GM04504 (cell line): ENCODE measurements around the gene ZNF513.

Experiments
- DNase-seq: peaks from one replicate; pipeline ENCODE4 v3.0.0-alpha.2; 2012; ENCODE audit warnings: low read depth

Gene ZNF513

GRCh38 chr2:27381577-27382181 lies 1.1 kb upstream of the ZNF513 start:
- no peak for DNase-seq

- DNase-seq, result no peak
Observed at GRCh38 chr2:27379836-27380625, 503 bp downstream of the ZNF513 start.

GRCh38 chr2:27379383-27379835 lies 1.1 kb downstream of the ZNF513 start:
- no peak for DNase-seq

- DNase-seq, result no peak
Observed at GRCh38 chr2:27378809-27379290, 1.7 kb downstream of the ZNF513 start.

DNA sequence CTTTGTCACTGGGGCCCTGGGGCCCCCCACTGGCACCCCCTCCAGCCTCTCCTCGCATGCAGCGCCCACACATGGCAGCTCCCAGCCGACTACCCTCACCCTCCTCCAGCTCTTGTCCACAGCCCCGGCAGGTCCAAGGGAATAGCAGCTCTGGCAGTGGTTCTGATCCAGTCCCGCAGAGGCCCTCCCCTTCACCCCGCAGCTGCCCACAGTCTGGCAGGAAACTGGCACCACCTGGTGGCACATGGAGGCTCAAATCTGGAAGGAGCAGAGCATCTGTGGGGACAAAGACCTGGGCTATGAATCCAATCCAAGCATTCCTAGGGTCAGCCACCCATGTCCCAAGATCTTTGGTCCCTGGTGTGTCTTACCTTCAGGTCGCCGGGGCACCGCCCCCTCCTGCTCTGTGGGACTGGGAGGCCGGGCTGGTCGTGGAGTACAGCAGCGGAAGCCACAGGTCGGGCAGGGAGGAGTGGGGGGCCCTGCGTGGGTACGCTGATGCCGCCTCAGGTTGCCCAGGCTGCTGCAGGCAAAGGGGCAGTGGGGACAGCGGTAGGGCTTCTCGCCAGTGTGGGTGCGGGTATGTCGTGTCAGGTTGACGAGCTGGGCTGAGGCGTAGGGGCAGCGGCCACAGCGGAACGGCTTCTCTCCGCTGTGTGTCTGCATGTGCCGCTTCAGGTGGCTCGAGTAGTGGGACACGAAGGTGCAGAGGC lies 2.3 kb downstream of the ZNF513 start:
- no peak for DNase-seq

GRCh38 chr2:27377618-27378095 lies 2.9 kb downstream of the ZNF513 start:
- DNase-seq, result no peak

- no peak for DNase-seq
Observed at GRCh38 chr2:27376866-27377617, 3.5 kb downstream of the ZNF513 start.

GRCh38 chr2:27376151-27376865 lies 4.2 kb downstream of the ZNF513 start:
- DNase-seq, result no peak

GRCh38 chr2:27375513-27376099 lies 4.9 kb downstream of the ZNF513 start:
- DNase-seq, result no peak

- no peak for DNase-seq
Observed at GRCh38 chr2:27373567-27373966, 7.0 kb downstream of the ZNF513 start.

- no peak for DNase-seq
Observed at GRCh38 chr2:27372937-27373336, 7.6 kb downstream of the ZNF513 start.

GRCh38 chr2:27370816-27371620 lies 9.5 kb downstream of the ZNF513 start:
- no peak for DNase-seq

DNA sequence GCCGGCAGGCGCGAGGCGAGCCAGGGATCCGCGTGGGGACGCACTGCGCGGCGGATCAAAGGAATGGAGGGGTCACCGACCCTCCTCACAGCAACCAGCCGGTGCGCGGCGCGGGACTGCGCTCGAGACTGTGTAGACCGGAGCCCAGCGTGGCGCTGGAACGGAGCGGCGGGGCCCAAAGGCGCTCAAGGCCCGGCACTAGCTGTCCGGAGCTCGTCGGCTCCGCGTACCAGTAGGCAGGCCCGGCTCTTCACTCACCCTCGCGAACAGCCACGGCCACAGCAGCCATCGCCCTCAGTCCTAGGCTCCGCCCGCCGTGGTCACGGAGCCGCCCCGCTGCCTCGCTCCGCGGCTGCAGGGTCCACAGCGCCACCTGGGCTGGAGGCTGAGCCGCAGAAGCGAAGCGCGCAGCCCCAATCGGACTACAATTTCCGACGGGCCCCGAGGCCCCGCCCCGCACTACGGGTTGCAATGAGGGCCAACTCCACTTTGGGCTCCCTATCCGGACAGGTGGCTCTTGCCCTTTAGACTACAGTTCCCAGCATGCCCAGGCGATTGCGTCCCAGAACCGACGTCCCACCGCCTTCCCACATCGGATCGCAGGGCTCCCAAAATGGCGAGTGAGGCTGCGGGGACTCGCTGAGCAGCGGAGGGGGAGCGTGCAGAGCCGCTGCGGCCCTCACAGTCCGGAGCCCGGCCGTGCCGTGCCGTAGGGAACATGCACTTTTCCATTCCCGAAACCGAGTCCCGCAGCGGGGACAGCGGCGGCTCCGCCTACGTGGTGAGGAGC lies 10.3 kb downstream of the ZNF513 start, which contains the start of the genes EIF2B4 and SNX17:
EIF2B4 (minus strand) TSS at position 313 of the 790 bp plus-strand sequence; CDS start at position 289, 24 bp downstream.
SNX17 (plus strand) TSS at position 591 of the 790 bp plus-strand sequence; CDS start at position 719, 128 bp downstream.
- peak; percentile 99 for DNase-seq

DNA sequence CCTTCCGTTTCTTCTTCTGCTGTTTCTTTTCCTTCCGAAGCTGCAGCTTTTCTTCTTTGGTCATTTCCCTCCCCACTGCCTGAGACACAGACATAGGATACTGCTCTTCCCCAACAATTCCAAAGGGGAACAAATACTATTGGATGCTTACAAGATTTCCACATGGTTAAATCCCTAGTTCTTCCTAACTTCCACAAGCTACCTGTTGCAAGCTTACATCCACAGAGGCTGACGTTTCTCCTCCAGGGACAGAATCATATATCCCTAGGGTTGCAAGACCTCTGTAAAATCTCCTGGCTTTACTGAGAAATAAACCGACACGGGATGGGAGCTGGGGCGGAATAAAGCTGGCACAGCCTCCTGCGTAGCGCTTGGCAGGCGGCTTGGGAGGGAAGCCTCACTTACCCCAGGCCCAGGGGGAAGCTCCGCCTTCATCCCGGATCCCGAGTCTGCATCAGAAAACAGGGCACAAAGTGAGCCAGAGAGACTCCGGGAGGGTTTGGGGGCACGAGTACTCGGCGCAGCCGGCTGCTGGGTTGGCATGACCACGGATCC lies 11.0 kb downstream of the ZNF513 start:
- DNase-seq, result peak; percentile 33

GRCh38 chr2:27363933-27364332 lies 16.6 kb downstream of the ZNF513 start:
- no peak for DNase-seq

DNA sequence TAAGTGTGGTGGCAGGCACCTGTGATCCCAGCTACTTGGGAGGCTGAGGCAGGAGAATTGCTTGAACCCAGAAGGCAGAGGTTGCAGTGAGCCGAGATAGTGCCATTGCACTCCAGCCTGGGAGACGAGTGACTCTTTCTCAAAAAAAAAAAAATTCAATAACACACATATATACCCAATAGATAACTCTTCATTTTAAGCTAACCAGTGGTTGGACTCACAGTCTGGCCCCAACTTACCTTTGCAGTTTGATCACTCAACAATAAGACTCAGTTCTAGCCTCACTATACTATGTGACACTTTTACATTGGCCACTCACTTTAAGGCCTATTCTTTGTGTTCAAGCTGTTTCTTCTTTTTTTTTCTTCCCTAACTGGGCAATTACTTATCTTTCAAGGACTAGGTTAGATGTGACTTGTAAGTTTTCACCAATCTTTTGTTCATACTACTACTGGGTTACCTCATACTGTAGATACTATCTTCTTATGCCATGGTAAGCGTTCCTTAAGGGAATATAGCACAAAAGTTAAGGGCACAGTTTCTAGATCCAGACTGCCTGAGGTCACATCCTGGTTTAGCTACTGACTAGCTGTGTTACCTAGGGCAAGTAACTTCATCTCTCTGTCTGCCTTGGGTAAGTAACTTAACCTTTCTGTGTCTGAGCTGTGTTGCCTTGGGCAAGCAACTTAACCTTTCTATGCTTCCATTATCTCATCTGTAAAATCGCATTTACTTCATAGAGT lies 17.7 kb downstream of the ZNF513 start:
- no peak for DNase-seq

DNA sequence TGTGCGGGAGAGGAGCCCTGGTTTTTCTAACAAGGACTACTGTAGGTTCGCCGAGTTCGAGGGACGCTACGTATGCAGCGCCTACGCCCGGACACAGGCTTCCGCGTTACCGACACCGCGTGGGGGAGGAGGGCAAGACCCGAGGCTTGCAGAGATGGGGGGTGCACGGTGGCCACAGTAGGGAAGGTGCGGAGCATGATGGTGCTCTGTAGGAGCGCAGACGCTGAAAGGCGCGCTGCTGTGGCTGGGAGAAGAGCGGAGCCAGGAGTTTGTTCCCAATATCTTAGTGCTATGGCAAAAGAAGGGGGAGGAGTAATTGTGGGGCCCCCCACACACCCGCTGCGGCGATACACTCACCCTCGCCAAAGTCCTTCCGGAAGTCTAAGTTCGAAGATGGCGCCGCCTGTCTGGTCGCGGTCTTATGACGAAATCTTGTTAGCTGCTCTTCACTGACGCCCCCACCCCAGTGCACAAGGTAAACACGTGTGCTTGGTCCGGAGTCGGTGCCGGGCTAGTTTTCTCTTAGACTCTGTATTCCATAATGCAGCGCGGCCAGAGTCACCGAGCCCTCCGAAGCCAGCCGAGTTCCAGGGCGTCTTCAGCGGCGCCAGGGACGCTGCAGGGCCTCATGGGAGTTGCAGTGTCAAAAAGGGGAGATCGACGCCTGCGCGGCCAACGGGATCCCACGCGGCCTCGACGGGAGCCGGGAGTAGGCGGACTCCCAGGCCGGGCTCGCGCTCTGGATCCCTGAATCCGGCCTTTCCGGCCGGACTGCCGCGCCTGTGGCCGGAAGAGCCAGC lies 24.0 kb downstream of the ZNF513 start, which contains the start of gene GTF3C2:
GTF3C2 (minus strand) TSS at position 383 of the 800 bp plus-strand sequence. CDS start 13,210 bp downstream, outside the sequence.
- peak; percentile 94 for DNase-seq
